SU-DHL-6 (cell line): ENCODE measurements around the gene ABCF2.
A peak's percentile ranks its signal among the peaks of the same experiment; 100 is the strongest.

Experiments
- H2AFZ ChIP-seq: fragments of 200-600 bp; sonication (generic); 2 replicates; pipeline ENCODE4 v1.6.1; 2014; ENCODE audit warnings: low read depth, mild to moderate bottlenecking, moderate library complexity, mixed read lengths, antibody characterized with exemption, low read length; ENCODE audit not compliant: severe bottlenecking
- H3F3A ChIP-seq: fragments of 200-600 bp; shearing (Covaris generic); 2 replicates; pipeline ENCODE4 v1.6.0; 2016; ENCODE audit warnings: antibody characterized with exemption, mild to moderate bottlenecking; ENCODE audit not compliant: insufficient read depth
- H3K27ac ChIP-seq: fragments of 200-600 bp; sonication (generic); 2 replicates; pipeline ENCODE4 v1.5.1; 2016; ENCODE audit warnings: low read depth, mild to moderate bottlenecking, low read length, moderate library complexity, mixed read lengths
- H3K27me3 ChIP-seq: fragments of 200-600 bp; sonication (generic), shearing (Covaris generic); 2 replicates; pipeline ENCODE4 v1.6.0; 2014; ENCODE audit warnings: mild to moderate bottlenecking, low read length
- H3K36me3 ChIP-seq: fragments of 200-600 bp; sonication (generic); 2 replicates; pipeline ENCODE4 v1.6.1; 2014; ENCODE audit warnings: mild to moderate bottlenecking, low read length, mixed read lengths
- H3K4me2 ChIP-seq: fragments of 300-600, 200-600 bp; shearing (Covaris generic), sonication (generic); 2 replicates; pipeline ENCODE4 v1.6.0; 2014; ENCODE audit warnings: low read length, low read depth, mild to moderate bottlenecking; ENCODE audit not compliant: poor library complexity, severe bottlenecking
- H3K4me3 ChIP-seq: fragments of 200-600 bp; sonication (generic); 2 replicates; pipeline ENCODE4 v1.5.1; 2014; ENCODE audit warnings: antibody characterized with exemption, low read length, mild to moderate bottlenecking, mixed read lengths; ENCODE audit not compliant: insufficient read depth, poor library complexity, severe bottlenecking
- H3K79me2 ChIP-seq: fragments of 200-600 bp; sonication (generic); 2 replicates; pipeline ENCODE4 v1.6.1; 2014; ENCODE audit warnings: mild to moderate bottlenecking, low read length, moderate library complexity; ENCODE audit not compliant: insufficient read depth
- H3K9ac ChIP-seq: fragments of 200-600 bp; sonication (generic); 2 replicates; pipeline ENCODE4 v1.7.0; 2014; ENCODE audit warnings: mild to moderate bottlenecking, low read length
- H3K9me2 ChIP-seq: fragments of 200-600 bp; sonication (generic); replicated peaks from 2 replicates; pipeline ENCODE4 v1.6.1; 2014; ENCODE audit warnings: low read length; ENCODE audit not compliant: insufficient read depth
- H3K9me3 ChIP-seq: fragments of 200-600 bp; sonication (generic); 2 replicates; pipeline ENCODE4 v1.6.1; 2014; ENCODE audit warnings: low read length, mixed read lengths; ENCODE audit not compliant: insufficient read depth
- H4K20me1 ChIP-seq: fragments of 200-600 bp; sonication (generic); 2 replicates; pipeline ENCODE4 v1.6.1; 2014; ENCODE audit warnings: low read depth, mild to moderate bottlenecking, antibody characterized with exemption, low read length, moderate library complexity, mixed read lengths
- CTCF ChIP-seq: fragments of 200-600 bp; sonication (generic); IDR thresholded peaks from one replicate; pipeline ENCODE4 v1.5.1; 2017; ENCODE audit warnings: antibody characterized with exemption, mild to moderate bottlenecking, low read length, moderate library complexity; ENCODE audit not compliant: insufficient read depth, poor library complexity, severe bottlenecking
- EZH2phosphoT487 ChIP-seq: fragments of 200-600 bp; sonication (generic), shearing (Covaris generic); conservative IDR thresholded peaks from 2 replicates; pipeline ENCODE4 v1.6.1; 2018; ENCODE audit warnings: mild to moderate bottlenecking, antibody characterized with exemption, low read length, moderate library complexity, mixed read lengths

Gene ABCF2

GRCh38 chr7:151228024-151228866, 1.2 kb upstream of the ABCF2 start:
- H3K9me2 ChIP-seq = no peaks in the 10 kb centered on the region
- H3K9me3 ChIP-seq = no peaks in the 10 kb centered on the region
- no peaks in the 10 kb centered on the region for H4K20me1 ChIP-seq
- no peaks in the 10 kb centered on the region for H3K27me3 ChIP-seq
- TF ChIP-seq CTCF (no peak), EZH2phosphoT487 (no peak)
- H3K4me2 ChIP-seq = peak overlapping the region; percentile 78
- H2AFZ ChIP-seq = peak overlapping the region; percentile 88
- H3F3A ChIP-seq = no peaks in the 10 kb centered on the region
- H3K36me3 ChIP-seq = no peaks in the 10 kb centered on the region
- H3K27ac ChIP-seq = no peak overlapping the region
- peak overlapping the region; percentile 70 for H3K4me3 ChIP-seq
- peak overlapping the region; percentile 71 for H3K9ac ChIP-seq
- H3K79me2 ChIP-seq = peaks cover 28% of the 10 kb centered on the region

GRCh38 chr7:151226560-151226874, 488 bp downstream of the ABCF2 start:
- Histone ChIP-seq H3K9me3 (no peaks in the 10 kb centered on the region), H3K9ac (peak overlapping the region; percentile 71), H3K27me3 (no peaks in the 10 kb centered on the region), H3K9me2 (no peaks in the 10 kb centered on the region), H3K36me3 (0 out of 2 replicates have a peak, but pooled peaks cover 7% of the 10 kb centered on the region), H3F3A (no peaks in the 10 kb centered on the region), H4K20me1 (no peaks in the 10 kb centered on the region), H2AFZ (peak overlapping the region; percentile 35), H3K79me2 (peaks cover 19% of the 10 kb centered on the region), H3K4me3 (peak overlapping the region; percentile 70), H3K4me2 (peak overlapping the region; percentile 95), H3K27ac (no peak overlapping the region)
- no peak for TF ChIP-seq CTCF
- TF ChIP-seq EZH2phosphoT487 = no peak

GRCh38 chr7:151225948-151226510, 976 bp downstream of the ABCF2 start:
- no peak overlapping the region for H2AFZ ChIP-seq
- H3K27ac ChIP-seq = no peak overlapping the region
- peak overlapping the region; percentile 71 for H3K9ac ChIP-seq

More at GRCh38 chr7:151225948-151226510, 976 bp downstream of the ABCF2 start:
- peak overlapping the region; percentile 95 for H3K4me2 ChIP-seq
- H3K9me2 ChIP-seq = no peaks in the 10 kb centered on the region
- peak overlapping the region; percentile 70 for H3K4me3 ChIP-seq
- no peaks in the 10 kb centered on the region for H4K20me1 ChIP-seq
- H3K9me3 ChIP-seq = no peaks in the 10 kb centered on the region
- TF ChIP-seq EZH2phosphoT487 = no peak
- TF ChIP-seq CTCF = no peak
- H3K79me2 ChIP-seq = peaks cover 19% of the 10 kb centered on the region
- H3F3A ChIP-seq = no peaks in the 10 kb centered on the region
- H3K27me3 ChIP-seq = no peaks in the 10 kb centered on the region
- H3K36me3 ChIP-seq = 0 out of 2 replicates have a peak, but pooled peaks cover 9% of the 10 kb centered on the region
